Kidney (tissue), 14 donors: Measurements from ENCODE around the gene CDRT15L2. TPM values are rescaled to one million over a fixed set of nuclear protein-coding genes. Genes with fewer than 3 reads are reported as not detected.
"Not testable (repeated sequence)": the region's sequence is repeated elsewhere in the genome, so short reads cannot be mapped to it uniquely, and the experiment has no call there.

Experiments
- DNase-seq, 5 donors: peaks; one replicate each; pipeline ENCODE4 v3.0.0-alpha.2; 2013 to 2020
- FAIRE-seq: peaks from 2 replicates; lab custom pipeline; 2012; peaks lifted over from hg19 to GRCh38; lab: Jason Lieb, UNC
- H3K27ac ChIP-seq, 2 donors: one replicate each; pipeline ENCODE4 v1.7.0; 2013; ENCODE audit warnings: low read depth in 2 of 2, low read length in 2 of 2, inconsistent platforms in 1 of 2
- H3K27me3 ChIP-seq: one replicate; pipeline ENCODE4 v1.7.1; 2013; ENCODE audit warnings: low read length, inconsistent platforms; ENCODE audit not compliant: control insufficient read depth, insufficient read depth
- H3K36me3 ChIP-seq, 3 donors: one replicate each; pipeline versions ENCODE4 v1.7.0 to v1.7.1; 2013; ENCODE audit warnings: low read length in 3 of 3, control low read depth in 1 of 3, inconsistent platforms in 1 of 3; ENCODE audit not compliant: insufficient read depth in 3 of 3, control insufficient read depth in 2 of 3
- H3K4me1 ChIP-seq, 3 donors: one replicate each; pipeline versions ENCODE4 v1.7.0 to v1.7.1; 2013; ENCODE audit warnings: low read length in 3 of 3, inconsistent platforms in 1 of 3, low read depth in 1 of 3; ENCODE audit not compliant: control insufficient read depth in 2 of 3, insufficient read depth in 2 of 3
- H3K4me3 ChIP-seq, 3 donors: one replicate each; pipeline versions ENCODE4 v1.7.0 to v1.8.1; 2013; ENCODE audit warnings: low read length in 3 of 3, control low read depth in 1 of 3, inconsistent platforms in 1 of 3
- H3K9ac ChIP-seq, 3 donors: one replicate each; pipeline versions ENCODE4 v1.7.0 to v1.7.1; 2013; ENCODE audit warnings: low read length in 3 of 3, control low read depth in 1 of 3, inconsistent platforms in 1 of 3
- H3K9me3 ChIP-seq, 3 donors: one replicate each; pipeline versions ENCODE4 v1.7.0 to v1.7.1; 2013; ENCODE audit warnings: low read length in 3 of 3, control low read depth in 1 of 3, inconsistent platforms in 1 of 3; ENCODE audit not compliant: control insufficient read depth in 2 of 3, insufficient read depth in 1 of 3
- intact Hi-C: fragments of 100-400 bp; cut with DNase I; formaldehyde crosslinking; loops from one replicate; pipeline ENCODE4 v1.11.1; 2022
- polyA plus RNA-seq: library from polyadenylated mRNA; stranded (reverse); fragments of 350-450 nt; fragmentation: Illumina TruSeq; extraction: RNeasy Lipid Tissue Mini Kit (QIAGEN cat#74804); gene quantifications from one replicate; pipeline ENCODE4 v1.2.3, GENCODE V29; 2014; ENCODE audit warnings: low read depth, low replicate concordance; ENCODE audit not compliant: insufficient read depth
- total RNA-seq: library from RNA; stranded (reverse); fragmentation: NEBNext Ultra II Directional; extraction: Animal tissue kit (Norgen Biotek cat#: 25700); gene quantifications from one replicate; pipeline ENCODE4 v1.2.1, GENCODE V29; 2021
- TF ChIP-seq, protein P1 (sequence below): IDR thresholded peaks from 3 replicates; pipeline ENCODE4 v1.5.1; 2012; ENCODE audit warnings: mild to moderate bottlenecking, moderate library complexity, borderline replicate concordance; ENCODE audit not compliant: insufficient read depth; ENCODE audit errors: extremely low read depth
- donor health status: control.
- donor health status: control.
- donor health status: control.
- donor health status: control.
- donor health status: control.
- donor health status: DM: yes; HTN: yes; CAD: no.
- donor health status: Normal renal cell carcinoma (clear cell type).

CDRT15L2 gene
- total and polyA plus RNA-seq, 2 donors from 2014 or later = not detected

DNA sequence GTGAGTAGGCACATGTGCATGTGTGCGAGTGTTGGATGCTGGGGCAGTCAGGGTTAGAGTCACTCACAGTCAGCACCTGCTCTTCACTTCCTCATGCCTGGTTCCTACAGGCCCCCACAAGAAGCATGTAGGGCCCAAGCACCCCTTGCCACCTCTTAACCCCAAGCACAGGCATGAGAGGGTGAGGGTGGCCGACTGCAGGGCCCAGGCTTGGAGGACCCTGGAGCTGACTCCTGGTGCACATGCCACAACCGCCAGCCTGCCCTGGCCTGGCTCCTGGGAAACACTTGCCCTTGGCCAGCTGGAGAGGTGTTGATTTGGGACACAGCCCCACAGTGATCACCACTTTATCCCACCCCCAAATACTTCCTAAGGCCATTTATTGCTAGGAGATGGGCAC lies 16.9 kb upstream of the CDRT15L2 start:
- FAIRE-seq (no peak), DNase-seq (no peak)
- Histone ChIP-seq H3K9ac (no peak overlapping the region), H3K9me3 (no peaks in the 10 kb centered on the region), H3K27ac (no peak overlapping the region), H3K4me3 (no peak overlapping the region), H3K27me3 (no peaks in the 10 kb centered on the region), H3K4me1 (no peaks in the 10 kb centered on the region), H3K36me3 (no peaks in the 10 kb centered on the region)
- TF ChIP-seq, protein P1, sequence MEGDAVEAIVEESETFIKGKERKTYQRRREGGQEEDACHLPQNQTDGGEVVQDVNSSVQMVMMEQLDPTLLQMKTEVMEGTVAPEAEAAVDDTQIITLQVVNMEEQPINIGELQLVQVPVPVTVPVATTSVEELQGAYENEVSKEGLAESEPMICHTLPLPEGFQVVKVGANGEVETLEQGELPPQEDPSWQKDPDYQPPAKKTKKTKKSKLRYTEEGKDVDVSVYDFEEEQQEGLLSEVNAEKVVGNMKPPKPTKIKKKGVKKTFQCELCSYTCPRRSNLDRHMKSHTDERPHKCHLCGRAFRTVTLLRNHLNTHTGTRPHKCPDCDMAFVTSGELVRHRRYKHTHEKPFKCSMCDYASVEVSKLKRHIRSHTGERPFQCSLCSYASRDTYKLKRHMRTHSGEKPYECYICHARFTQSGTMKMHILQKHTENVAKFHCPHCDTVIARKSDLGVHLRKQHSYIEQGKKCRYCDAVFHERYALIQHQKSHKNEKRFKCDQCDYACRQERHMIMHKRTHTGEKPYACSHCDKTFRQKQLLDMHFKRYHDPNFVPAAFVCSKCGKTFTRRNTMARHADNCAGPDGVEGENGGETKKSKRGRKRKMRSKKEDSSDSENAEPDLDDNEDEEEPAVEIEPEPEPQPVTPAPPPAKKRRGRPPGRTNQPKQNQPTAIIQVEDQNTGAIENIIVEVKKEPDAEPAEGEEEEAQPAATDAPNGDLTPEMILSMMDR = no peak
- intact Hi-C loops = no loop called here

DNA sequence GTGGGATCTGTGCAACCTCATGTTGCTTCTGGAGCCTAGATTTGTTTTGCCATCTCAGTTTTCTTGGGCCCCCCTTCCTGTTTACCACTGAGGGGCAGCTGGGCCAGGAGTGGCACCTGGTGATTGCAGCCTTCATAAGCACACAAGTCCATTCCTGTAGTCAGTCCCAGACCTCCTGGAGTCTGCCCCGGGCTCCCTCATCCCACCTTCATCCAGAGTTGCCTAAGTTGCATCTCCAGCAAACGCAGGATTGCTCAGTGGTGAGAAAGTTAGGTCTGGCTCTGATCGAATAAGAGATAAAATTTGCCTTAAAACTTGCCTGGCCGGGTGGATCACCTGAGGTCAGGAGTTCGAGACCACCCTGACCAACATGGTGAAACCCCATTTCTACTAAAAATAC lies 14.3 kb upstream of the CDRT15L2 start:
- not testable (repeated sequence) for DNase-seq

DNA sequence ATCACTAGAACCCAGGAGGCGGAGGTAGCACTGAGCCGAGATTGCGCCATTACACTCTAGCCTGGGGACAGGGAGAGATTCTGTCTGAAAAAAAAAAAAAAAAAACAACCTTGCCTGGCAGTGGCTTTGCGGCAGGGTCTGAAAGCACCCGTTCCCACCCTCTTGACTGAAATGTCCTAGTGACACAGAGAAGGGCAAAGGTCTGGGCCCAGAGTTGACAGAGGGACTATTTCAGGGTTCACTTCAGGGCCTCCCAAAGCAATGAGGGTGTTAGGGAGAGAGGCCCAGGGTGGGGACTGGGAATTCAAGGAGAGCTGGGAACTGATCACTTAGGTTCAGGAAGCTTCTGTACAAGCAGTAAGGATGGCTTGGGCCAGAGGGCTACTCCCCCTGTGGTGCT lies 13.8 kb upstream of the CDRT15L2 start:
- H3K27ac ChIP-seq = no peak overlapping the region
- intact Hi-C loops = no loop called here
- H3K4me3 ChIP-seq = no peak overlapping the region
- H3K36me3 ChIP-seq = no peaks in the 10 kb centered on the region
- TF ChIP-seq, protein P1 = no peak
- no peak overlapping the region for H3K9ac ChIP-seq
- no peak for FAIRE-seq
- H3K4me1 ChIP-seq = no peaks in the 10 kb centered on the region
- no peaks in the 10 kb centered on the region for H3K27me3 ChIP-seq
- no peak for DNase-seq
- H3K9me3 ChIP-seq = no peaks in the 10 kb centered on the region

More for the DNA sequence above, 14.3 kb upstream of the CDRT15L2 start:
- H3K4me3 ChIP-seq, H3K27ac ChIP-seq, H3K27me3 ChIP-seq, H3K9ac ChIP-seq, H3K36me3 ChIP-seq, H3K4me1 ChIP-seq, H3K9me3 ChIP-seq, FAIRE-seq, intact Hi-C loops: not testable (repeated sequence)

DNA sequence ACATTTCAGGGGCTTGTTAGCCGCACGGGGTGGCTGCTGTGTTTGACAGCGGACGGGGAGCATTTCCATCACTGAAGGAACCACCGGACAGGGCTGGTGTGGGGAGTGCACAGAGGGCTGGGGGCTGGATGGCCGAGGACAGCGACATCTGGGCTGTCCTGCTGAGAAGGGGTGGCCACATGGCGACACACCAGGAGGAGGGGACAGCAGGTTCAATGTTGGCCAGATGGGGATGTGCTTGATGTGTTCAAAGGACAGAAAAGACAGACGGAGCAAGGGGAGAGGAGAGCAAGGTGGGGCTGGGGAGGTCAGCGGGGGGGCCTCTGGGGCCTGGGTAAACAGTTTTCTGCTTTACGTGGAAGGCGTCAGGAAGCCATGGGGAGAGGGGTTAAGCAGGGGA lies 12.8 kb upstream of the CDRT15L2 start:
- intact Hi-C loops, H3K27ac ChIP-seq, H3K27me3 ChIP-seq, FAIRE-seq, H3K9me3 ChIP-seq, H3K9ac ChIP-seq, H3K4me1 ChIP-seq, H3K36me3 ChIP-seq, DNase-seq, H3K4me3 ChIP-seq: not testable (repeated sequence)

DNA sequence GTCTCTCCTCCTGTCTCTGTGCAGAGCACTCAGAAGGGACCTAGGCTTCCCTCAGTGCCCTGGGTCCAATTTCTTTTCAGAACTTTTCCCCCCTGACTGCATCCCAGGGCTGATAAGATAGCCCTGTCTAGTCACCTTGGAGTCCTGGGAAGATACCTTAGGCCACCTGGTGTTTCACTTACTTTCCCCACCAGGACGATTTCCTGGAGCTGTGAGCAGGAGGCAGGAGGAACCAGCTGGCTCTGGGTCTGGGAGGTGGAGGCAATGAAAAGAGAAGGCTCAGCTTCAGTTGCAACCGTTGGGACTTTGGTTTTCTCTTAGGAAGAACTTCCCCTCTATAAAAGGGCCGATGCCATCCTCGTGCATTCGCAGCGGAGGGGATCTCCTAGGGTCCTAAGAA lies 12.1 kb upstream of the CDRT15L2 start:
- H3K4me1 ChIP-seq, intact Hi-C loops, H3K9ac ChIP-seq, FAIRE-seq, H3K4me3 ChIP-seq, H3K27ac ChIP-seq, H3K36me3 ChIP-seq, DNase-seq, H3K9me3 ChIP-seq, H3K27me3 ChIP-seq: not testable (repeated sequence)

DNA sequence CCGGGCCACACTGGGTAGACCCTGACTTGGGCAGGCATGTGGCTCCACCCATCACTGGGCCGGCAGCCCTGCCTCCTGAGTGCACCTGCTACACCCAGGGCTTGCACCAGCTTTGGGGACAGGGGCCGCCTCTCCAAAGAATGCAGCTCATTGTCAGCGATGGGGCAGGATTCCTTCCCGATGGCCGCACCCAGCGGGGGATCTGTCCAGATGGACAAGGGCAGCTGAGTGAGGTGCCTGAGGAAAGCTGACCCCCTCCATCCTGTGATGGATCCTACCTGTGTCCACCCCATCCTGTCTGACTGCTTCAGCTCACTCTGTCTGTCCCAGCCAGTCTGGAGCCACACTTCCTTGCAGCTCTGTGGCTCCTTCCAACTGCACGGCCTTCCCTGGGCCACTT lies 10.9 kb upstream of the CDRT15L2 start:
- H3K9ac ChIP-seq, H3K27me3 ChIP-seq, H3K27ac ChIP-seq, H3K36me3 ChIP-seq, H3K4me1 ChIP-seq, FAIRE-seq, H3K4me3 ChIP-seq, DNase-seq, intact Hi-C loops, H3K9me3 ChIP-seq: not testable (repeated sequence)

DNA sequence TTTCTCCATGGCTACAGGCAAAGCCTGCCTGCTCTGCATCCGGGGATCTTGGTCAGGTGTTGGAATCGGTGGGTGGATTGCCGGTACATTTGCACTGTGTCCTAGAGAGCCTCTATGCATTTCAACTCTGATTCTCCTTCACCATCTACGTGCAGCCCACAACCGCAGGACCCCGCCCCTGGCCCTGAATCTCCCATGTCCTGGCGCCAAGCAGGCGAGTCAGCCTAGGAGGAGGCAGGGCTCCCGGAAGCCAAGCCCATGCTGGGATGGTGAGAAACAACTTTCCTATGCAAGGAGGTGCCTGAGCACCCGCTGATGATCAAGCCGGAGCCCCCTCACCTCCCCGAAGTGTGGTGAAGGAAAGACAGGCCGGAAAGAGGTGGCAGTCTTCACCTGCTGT lies 7.9 kb upstream of the CDRT15L2 start:
- FAIRE-seq, H3K9me3 ChIP-seq, H3K9ac ChIP-seq, H3K4me1 ChIP-seq, DNase-seq, H3K27ac ChIP-seq, H3K4me3 ChIP-seq, H3K27me3 ChIP-seq, intact Hi-C loops, H3K36me3 ChIP-seq: not testable (repeated sequence)
